NCI-H748 (cell line): ENCODE measurements around the gene SERPINB6.

ENCODE experiments used
- DNase-seq: peaks from one replicate; lab custom pipeline; 2025; ENCODE audit not compliant: unreplicated experiment; lab: John Stamatoyannopoulos, UW

SERPINB6 gene

GRCh38 chr6:2999618-3000557 is 28.5 kb upstream of the SERPINB6 start, which contains the start of gene NQO2:
Gene NQO2 (plus strand): TSS chr6:2999894. CDS start chr6:3006553, 6,659 bp downstream.
- DNase-seq: peak; percentile 92

GRCh38 chr6:2998998-2999617 is 27.7 kb upstream of the SERPINB6 start:
- no peak for DNase-seq

GRCh38 chr6:2998249-2998997 is 27.1 kb upstream of the SERPINB6 start:
- DNase-seq: peak; percentile 47

- no peak for DNase-seq
Measured at GRCh38 chr6:2993755-2994317, 22.5 kb upstream of the SERPINB6 start.

GRCh38 chr6:2992330-2992979 is 21.1 kb upstream of the SERPINB6 start:
- no peak for DNase-seq

GRCh38 chr6:2990932-2991506 is 19.7 kb upstream of the SERPINB6 start:
- DNase-seq: no peak

GRCh38 chr6:2990248-2990931 is 19.0 kb upstream of the SERPINB6 start:
- DNase-seq: peak; percentile 69

GRCh38 chr6:2989332-2990247 is 18.2 kb upstream of the SERPINB6 start:
- DNase-seq: peak; percentile 97

GRCh38 chr6:2988426-2989331 is 17.3 kb upstream of the SERPINB6 start:
- peak; percentile 95 for DNase-seq

- no peak for DNase-seq
Measured at GRCh38 chr6:2988094-2988425, 16.7 kb upstream of the SERPINB6 start.

GRCh38 chr6:2986722-2987221 is 15.4 kb upstream of the SERPINB6 start:
- peak; percentile 26 for DNase-seq

- DNase-seq: no peak
Measured at GRCh38 chr6:2984738-2985406, 13.5 kb upstream of the SERPINB6 start.

GRCh38 chr6:2982426-2983117 is 11.2 kb upstream of the SERPINB6 start:
- no peak for DNase-seq

- DNase-seq: no peak
Measured at GRCh38 chr6:2980465-2980855, 9.1 kb upstream of the SERPINB6 start.

- DNase-seq: no peak
Measured at GRCh38 chr6:2979819-2980464, 8.6 kb upstream of the SERPINB6 start.

GRCh38 chr6:2978923-2979322 is 7.6 kb upstream of the SERPINB6 start:
- DNase-seq: no peak
